Measurements from ENCODE around the gene NFIB. TPM values are rescaled to one million over a fixed set of nuclear protein-coding genes. Genes with fewer than 3 reads are reported as not detected.

Gene NFIB
- total RNA-seq, 2 experiments from 2014 or later, result 13.7 to 25.1 TPM

DNA sequence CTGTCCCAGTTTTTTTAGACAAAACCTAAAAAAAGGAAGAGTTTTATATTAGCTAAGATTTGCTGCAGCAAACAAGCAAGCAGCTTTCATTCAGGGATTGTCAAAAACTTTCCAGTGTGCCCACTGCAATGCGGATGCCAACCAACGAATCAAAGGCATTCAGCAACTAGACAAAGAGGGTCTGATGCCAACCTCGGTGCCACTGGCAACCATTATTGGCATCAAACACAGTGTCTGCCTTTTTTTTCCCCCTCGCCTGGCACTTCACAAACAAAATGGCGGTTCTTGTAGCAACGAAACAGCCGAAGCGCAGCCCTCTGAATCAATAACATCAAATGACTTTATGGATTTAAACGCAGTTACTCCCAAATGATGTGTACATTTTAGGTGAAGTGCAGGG is 10.4 kb downstream of the NFIB start:
- BruUV-seq (replicated peaks), result no TSS peak
- no peak for DNase-seq (ENCODE audit: low spot score)
- no peaks in the 10 kb centered on the region for H3K9me3 ChIP-seq (ENCODE audit: low read length)
- H3K79me2 ChIP-seq (ENCODE audit: insufficient read depth, low read depth, low read length), result peaks cover 10% of the 10 kb centered on the region; the same call in 1 of the 2 replicates
- no peaks in the 10 kb centered on the region for H3K9me2 ChIP-seq (ENCODE audit: insufficient read depth, low read length)
- intact Hi-C loops (cut with micrococcal nuclease; ENCODE audit: unreplicated experiment), result no loop called here
- H3K36me3 ChIP-seq (ENCODE audit: insufficient read depth, low read length), result peaks cover 39% of the 10 kb centered on the region
- no peak overlapping the region for H3K27ac ChIP-seq (ENCODE audit: low read depth, low read length, poor library complexity, severe bottlenecking)
- CTCF ChIA-PET (ENCODE audit: unreplicated experiment), result no interaction called here
- 0 out of 2 replicates have a peak, but pooled peaks cover 2% of the 10 kb centered on the region for H4K20me1 ChIP-seq (ENCODE audit: insufficient read depth, low read length)
- TF ChIP-seq EZH2phosphoT487 (IDR thresholded peaks at IDR 0.05; ENCODE audit: borderline replicate concordance, low read depth, low read length), result no peak
- TF ChIP-seq, protein P1, sequence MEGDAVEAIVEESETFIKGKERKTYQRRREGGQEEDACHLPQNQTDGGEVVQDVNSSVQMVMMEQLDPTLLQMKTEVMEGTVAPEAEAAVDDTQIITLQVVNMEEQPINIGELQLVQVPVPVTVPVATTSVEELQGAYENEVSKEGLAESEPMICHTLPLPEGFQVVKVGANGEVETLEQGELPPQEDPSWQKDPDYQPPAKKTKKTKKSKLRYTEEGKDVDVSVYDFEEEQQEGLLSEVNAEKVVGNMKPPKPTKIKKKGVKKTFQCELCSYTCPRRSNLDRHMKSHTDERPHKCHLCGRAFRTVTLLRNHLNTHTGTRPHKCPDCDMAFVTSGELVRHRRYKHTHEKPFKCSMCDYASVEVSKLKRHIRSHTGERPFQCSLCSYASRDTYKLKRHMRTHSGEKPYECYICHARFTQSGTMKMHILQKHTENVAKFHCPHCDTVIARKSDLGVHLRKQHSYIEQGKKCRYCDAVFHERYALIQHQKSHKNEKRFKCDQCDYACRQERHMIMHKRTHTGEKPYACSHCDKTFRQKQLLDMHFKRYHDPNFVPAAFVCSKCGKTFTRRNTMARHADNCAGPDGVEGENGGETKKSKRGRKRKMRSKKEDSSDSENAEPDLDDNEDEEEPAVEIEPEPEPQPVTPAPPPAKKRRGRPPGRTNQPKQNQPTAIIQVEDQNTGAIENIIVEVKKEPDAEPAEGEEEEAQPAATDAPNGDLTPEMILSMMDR (conservative IDR thresholded peaks at IDR 0.05; ENCODE audit: low read length), result no peak
- H3K4me2 ChIP-seq (ENCODE audit: low read length), result no peak overlapping the region
- POLR2A ChIA-PET, result interaction anchor here (0.6 kb wide), 1 partner anchor 31 kb away, joined by 4 read pairs; no protein-coding TSS in a partner anchor
- H2AFZ ChIP-seq (ENCODE audit: low read length), result no peak overlapping the region
- no peak overlapping the region for H3K4me3 ChIP-seq (ENCODE audit: low read depth, low read length, poor library complexity, severe bottlenecking)
- H3K4me1 ChIP-seq (ENCODE audit: insufficient read depth, low read length, poor library complexity, severe bottlenecking), result no peaks in the 10 kb centered on the region

DNA sequence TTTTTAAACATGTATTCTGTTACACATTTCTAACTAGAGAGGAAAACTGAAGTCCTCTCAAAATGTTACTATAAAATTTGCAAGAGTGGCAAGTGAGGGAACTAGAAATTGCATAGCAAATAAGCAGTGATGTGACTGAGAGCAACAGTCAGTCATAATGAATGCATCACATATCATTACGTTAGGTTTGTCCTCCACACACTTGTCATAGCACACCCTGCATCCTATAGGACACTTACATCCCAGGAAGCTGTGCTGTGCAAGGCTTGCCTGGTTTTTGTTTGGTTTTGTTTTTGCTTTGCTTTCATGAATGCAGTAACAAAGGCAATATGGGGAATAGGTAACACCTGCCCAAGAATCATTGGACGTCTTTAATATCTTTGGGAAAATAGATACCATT is 10.8 kb downstream of the NFIB start:
- no peak overlapping the region for H2AFZ ChIP-seq (ENCODE audit: low read length)
- no peaks in the 10 kb centered on the region for H4K20me1 ChIP-seq (ENCODE audit: insufficient read depth, low read length)
- ChIA-PET POLR2A (interaction anchor here (0.6 kb wide), 1 partner anchor 31 kb away, joined by 4 read pairs; no protein-coding TSS in a partner anchor), CTCF (ENCODE audit: unreplicated experiment) (no interaction called here)
- no peaks in the 10 kb centered on the region for H3K4me1 ChIP-seq (ENCODE audit: insufficient read depth, low read length, poor library complexity, severe bottlenecking)
- no TSS peak for BruUV-seq (replicated peaks)
- intact Hi-C loops (cut with micrococcal nuclease; ENCODE audit: unreplicated experiment), result no loop called here
- H3K27ac ChIP-seq (ENCODE audit: low read depth, low read length, poor library complexity, severe bottlenecking), result no peak overlapping the region
- no peaks in the 10 kb centered on the region for H3K9me3 ChIP-seq (ENCODE audit: low read length)
- H3K4me2 ChIP-seq (ENCODE audit: low read length), result no peak overlapping the region
- TF ChIP-seq, protein P1 (conservative IDR thresholded peaks at IDR 0.05; ENCODE audit: low read length), result no peak
- no peak for TF ChIP-seq EZH2phosphoT487 (IDR thresholded peaks at IDR 0.05; ENCODE audit: borderline replicate concordance, low read depth, low read length)
- no peaks in the 10 kb centered on the region for H3K9me2 ChIP-seq (ENCODE audit: insufficient read depth, low read length)
- H3K36me3 ChIP-seq (ENCODE audit: insufficient read depth, low read length), result peaks cover 39% of the 10 kb centered on the region
- no peak for DNase-seq (ENCODE audit: low spot score)
- H3K79me2 ChIP-seq (ENCODE audit: insufficient read depth, low read depth, low read length), result peaks cover 6% of the 10 kb centered on the region; the same call in 1 of the 2 replicates
- no peak overlapping the region for H3K4me3 ChIP-seq (ENCODE audit: low read depth, low read length, poor library complexity, severe bottlenecking)

DNA sequence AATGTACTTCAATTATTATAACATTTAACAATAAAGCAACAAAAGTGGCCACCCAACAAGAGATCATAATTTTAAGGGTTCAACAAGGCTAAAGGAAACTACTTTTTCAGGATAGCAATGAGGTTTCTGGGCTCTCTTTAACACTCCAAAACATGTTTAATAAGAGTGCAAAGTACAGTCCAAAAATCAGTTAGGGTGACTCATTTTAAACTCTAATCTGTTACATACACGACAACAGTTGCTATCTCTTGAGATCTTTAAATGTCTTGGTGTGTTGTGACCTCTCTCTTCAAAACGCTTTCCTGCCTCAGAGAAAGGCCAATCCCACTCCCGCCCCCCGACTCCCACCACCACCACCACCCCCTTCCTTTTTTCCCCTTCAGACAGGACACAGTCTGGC is 11.5 kb downstream of the NFIB start:
- intact Hi-C loops (cut with micrococcal nuclease; ENCODE audit: unreplicated experiment), result no loop called here
- no peak for TF ChIP-seq EZH2phosphoT487 (IDR thresholded peaks at IDR 0.05; ENCODE audit: borderline replicate concordance, low read depth, low read length)
- TF ChIP-seq, protein P1 (conservative IDR thresholded peaks at IDR 0.05; ENCODE audit: low read length), result no peak
- Histone ChIP-seq H3K79me2 (ENCODE audit: insufficient read depth, low read depth, low read length) (peaks cover 12% of the 10 kb centered on the region; the same call in 1 of the 2 replicates), H3K4me2 (ENCODE audit: low read length) (no peak overlapping the region), H3K9me2 (ENCODE audit: insufficient read depth, low read length) (no peaks in the 10 kb centered on the region), H3K4me3 (ENCODE audit: low read depth, low read length, poor library complexity, severe bottlenecking) (no peak overlapping the region), H2AFZ (ENCODE audit: low read length) (no peak overlapping the region), H3K27ac (ENCODE audit: low read depth, low read length, poor library complexity, severe bottlenecking) (no peak overlapping the region), H4K20me1 (ENCODE audit: insufficient read depth, low read length) (no peaks in the 10 kb centered on the region), H3K4me1 (ENCODE audit: insufficient read depth, low read length, poor library complexity, severe bottlenecking) (no peaks in the 10 kb centered on the region), H3K36me3 (ENCODE audit: insufficient read depth, low read length) (peaks cover 39% of the 10 kb centered on the region), H3K9me3 (ENCODE audit: low read length) (no peaks in the 10 kb centered on the region)
- ChIA-PET POLR2A (no interaction called here), CTCF (ENCODE audit: unreplicated experiment) (no interaction called here)
- no peak for DNase-seq (ENCODE audit: low spot score)
- no TSS peak for BruUV-seq (replicated peaks)
